Adrenal gland (tissue), 12 donors: ENCODE measurements around the gene RASA2. TPM values are rescaled to one million over a fixed set of nuclear protein-coding genes. Genes with fewer than 3 reads are reported as not detected.
A peak's percentile ranks its signal among the peaks of the same experiment; 100 is the strongest.
"Not testable (repeated sequence)": the region's sequence is repeated elsewhere in the genome, so short reads cannot be mapped to it uniquely, and the experiment has no call there.

Experiments
- DNase-seq, 7 donors: peaks; one replicate each; pipeline ENCODE4 v3.0.0-alpha.2; 2019 to 2020
- H3K27ac ChIP-seq, 5 donors: fragments of 200-600 bp; sonication (generic) in 4 of 5; 1 replicate in 3 of 5; 2 replicates in 2 of 5; pipeline versions ENCODE4 v1.5.1 to v1.8.0; 2016 to 2020; ENCODE audit warnings: mild to moderate bottlenecking in 1 of 5
- H3K27me3 ChIP-seq: fragments of 200-600 bp; 2 replicates; pipeline ENCODE4 v1.8.0; 2021
- H3K36me3 ChIP-seq, 2 donors: fragments of 200-600 bp; replicated peaks in 1 of 2; 1 replicate in 1 of 2; 2 replicates in 1 of 2; pipeline versions ENCODE4 v1.5.1 to v1.8.0; 2018 to 2022
- H3K4me1 ChIP-seq, 2 donors: fragments of 200-600 bp; replicated peaks in 1 of 2; 1 replicate in 1 of 2; 2 replicates in 1 of 2; pipeline versions ENCODE4 v1.5.1 to v1.8.0; 2018 to 2021
- H3K4me3 ChIP-seq, 4 donors: fragments of 200-600 bp; sonication (generic) in 3 of 4; one replicate each; pipeline ENCODE4 v1.5.1; 2016 to 2018
- H3K9me3 ChIP-seq, 3 donors: fragments of 200-600 bp; sonication (generic) in 1 of 3; replicated peaks in 1 of 3; 1 replicate in 2 of 3; 2 replicates in 1 of 3; pipeline versions ENCODE4 v1.5.1 to v1.8.0; 2016 to 2021
- POLR2A ChIP-seq, 2 donors: fragments of 450-650 bp; IDR thresholded peaks; one replicate each; pipeline ENCODE4 v1.6.1; 2017; ENCODE audit warnings: antibody characterized with exemption in 2 of 2, mild to moderate bottlenecking in 2 of 2, moderate library complexity in 1 of 2
- WGBS, 4 donors: extraction: QIAGEN DNeasy Blood & Tissue Kit in 2 of 4; methylation state at CpG; one replicate each; pipeline versions ENCODE4 v1.1.5 to v1.1.7; 2013 to 2017; 5-methylcytosine and 5-hydroxymethylcytosine counted together
- intact Hi-C, 2 donors: fragments of 100-400 bp; cut with DNase I; formaldehyde crosslinking; loops; one replicate each; pipeline versions ENCODE4 v1.14.1 to v1.15.0; 2022 to 2023
- polyA plus RNA-seq, 3 donors: library from polyadenylated mRNA; stranded (reverse); fragments of 200-250 nt in 2 of 3; fragments of 350-450 nt in 1 of 3; fragmentation: Illumina TruSeq in 1 of 3; extraction: RNeasy Lipid Tissue Mini Kit (QIAGEN cat#74804) in 1 of 3; gene quantifications; one replicate each; pipeline ENCODE4 v1.2.3, GENCODE V29; 2013 to 2014
- total RNA-seq, 9 donors: library from RNA; depleted of rRNA in 4 of 9; stranded (reverse); fragments of >200 nt in 4 of 9; fragments of 120-200 nt in 1 of 9; fragmentation: NEBNext Ultra II Directional in 1 of 9; extraction: Animal tissue kit (Norgen Biotek cat#: 25700) in 1 of 9; gene quantifications; one replicate each; pipeline versions ENCODE4 v1.1.0 to v1.2.4, GENCODE V29; 2013 to 2023
- TF ChIP-seq, protein P1 (sequence below), 6 experiments: fragments of 450-650 bp in 4 of 6; fragments of 200-600 bp in 2 of 6; sonication (generic) in 1 of 6; IDR thresholded peaks; 1 replicate in 5 of 6; 2 replicates in 1 of 6; pipeline versions ENCODE4 v1.5.1 to v1.8.0; 2016 to 2021; ENCODE audit warnings: antibody characterized with exemption in 6 of 6, mild to moderate bottlenecking in 2 of 6, moderate library complexity in 1 of 6
- donor health status: healthy with polysubstance abuse.
- donor health status: Bipolar disorder and iron deficiency.
- donor health status: DM: yes; HTN: yes; CAD: no.
- donor health status: DM: no; HTN: no; CAD: no.
- donor health status: DM: no; HTN: no; CAD: no.
- donor health status: DM: yes; HTN: yes; CAD: no.

RASA2 gene
- total and polyA plus RNA-seq, 12 donors = 5.7 to 52.5 (median 10.2) TPM

DNA sequence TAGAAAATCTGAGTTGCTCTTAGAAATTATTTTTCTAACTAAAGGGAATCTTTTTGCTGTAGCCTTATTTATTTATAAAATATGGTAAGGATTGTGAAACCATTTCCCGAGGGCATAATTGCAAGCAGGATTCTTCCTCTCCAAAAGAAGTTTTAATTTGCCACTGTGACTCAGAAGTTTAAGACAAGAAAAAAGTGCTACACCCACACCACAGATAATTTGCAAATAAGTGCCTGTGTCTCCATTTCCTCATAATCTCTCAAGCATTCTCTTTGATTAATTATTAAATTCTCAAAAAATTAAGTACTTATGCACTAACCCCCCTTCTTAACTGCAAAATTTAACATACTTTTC lies 43.6 kb downstream of the RASA2 start:
- H3K27ac ChIP-seq = peak overlapping the region in 4 of 5 donors; percentile 20 to 33 (median 28)
- no peak overlapping the region for H3K4me3 ChIP-seq
- 16 to 31% (median 25%) methylated on average over 1 of the region's 1 CpG for WGBS, 4 donors
- H3K4me1 ChIP-seq = peaks cover 27 to 31% of the 10 kb centered on the region in 2 donors
- TF ChIP-seq, protein P1, sequence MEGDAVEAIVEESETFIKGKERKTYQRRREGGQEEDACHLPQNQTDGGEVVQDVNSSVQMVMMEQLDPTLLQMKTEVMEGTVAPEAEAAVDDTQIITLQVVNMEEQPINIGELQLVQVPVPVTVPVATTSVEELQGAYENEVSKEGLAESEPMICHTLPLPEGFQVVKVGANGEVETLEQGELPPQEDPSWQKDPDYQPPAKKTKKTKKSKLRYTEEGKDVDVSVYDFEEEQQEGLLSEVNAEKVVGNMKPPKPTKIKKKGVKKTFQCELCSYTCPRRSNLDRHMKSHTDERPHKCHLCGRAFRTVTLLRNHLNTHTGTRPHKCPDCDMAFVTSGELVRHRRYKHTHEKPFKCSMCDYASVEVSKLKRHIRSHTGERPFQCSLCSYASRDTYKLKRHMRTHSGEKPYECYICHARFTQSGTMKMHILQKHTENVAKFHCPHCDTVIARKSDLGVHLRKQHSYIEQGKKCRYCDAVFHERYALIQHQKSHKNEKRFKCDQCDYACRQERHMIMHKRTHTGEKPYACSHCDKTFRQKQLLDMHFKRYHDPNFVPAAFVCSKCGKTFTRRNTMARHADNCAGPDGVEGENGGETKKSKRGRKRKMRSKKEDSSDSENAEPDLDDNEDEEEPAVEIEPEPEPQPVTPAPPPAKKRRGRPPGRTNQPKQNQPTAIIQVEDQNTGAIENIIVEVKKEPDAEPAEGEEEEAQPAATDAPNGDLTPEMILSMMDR (IDR thresholded peaks at IDR 0.05) = no peak
- TF ChIP-seq POLR2A (IDR thresholded peaks at IDR 0.05) = no peak
- no peaks in the 10 kb centered on the region for H3K27me3 ChIP-seq
- intact Hi-C loops = no loop called here
- DNase-seq = no peak
- H3K9me3 ChIP-seq = no peaks in the 10 kb centered on the region
- no peaks in the 10 kb centered on the region for H3K36me3 ChIP-seq

DNA sequence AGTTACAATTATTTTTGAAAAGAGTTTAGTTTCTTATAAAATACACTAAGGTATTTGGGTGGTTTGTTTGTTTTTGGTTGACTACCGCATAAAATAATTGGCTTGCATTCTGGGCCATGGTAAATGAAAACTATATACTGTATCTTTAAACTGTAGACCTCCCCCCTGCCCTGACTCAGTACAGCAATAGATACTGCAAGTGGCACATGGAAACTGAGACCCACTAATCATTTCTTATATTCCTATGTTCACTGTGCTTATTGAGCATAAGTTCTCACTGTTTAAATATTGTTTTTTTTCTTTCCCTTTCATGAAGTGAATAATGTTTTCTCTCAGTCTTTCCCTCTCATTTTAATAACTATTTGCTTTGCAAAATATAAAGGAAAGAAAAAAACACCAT lies 45.8 kb downstream of the RASA2 start:
- Histone ChIP-seq H3K9me3 (no peaks in the 10 kb centered on the region), H3K27me3 (no peaks in the 10 kb centered on the region), H3K4me3 (no peak overlapping the region), H3K27ac (no peak overlapping the region), H3K4me1 (peaks cover 26 to 39% of the 10 kb centered on the region in 2 donors), H3K36me3 (no peaks in the 10 kb centered on the region)
- intact Hi-C loops = no loop called here
- TF ChIP-seq POLR2A (IDR thresholded peaks at IDR 0.05) = no peak
- TF ChIP-seq, protein P1 (IDR thresholded peaks at IDR 0.05) = no peak
- 98 to 100% (median 98%) methylated on average over 1 of the region's 1 CpG for WGBS, 4 donors
- no peak for DNase-seq

DNA sequence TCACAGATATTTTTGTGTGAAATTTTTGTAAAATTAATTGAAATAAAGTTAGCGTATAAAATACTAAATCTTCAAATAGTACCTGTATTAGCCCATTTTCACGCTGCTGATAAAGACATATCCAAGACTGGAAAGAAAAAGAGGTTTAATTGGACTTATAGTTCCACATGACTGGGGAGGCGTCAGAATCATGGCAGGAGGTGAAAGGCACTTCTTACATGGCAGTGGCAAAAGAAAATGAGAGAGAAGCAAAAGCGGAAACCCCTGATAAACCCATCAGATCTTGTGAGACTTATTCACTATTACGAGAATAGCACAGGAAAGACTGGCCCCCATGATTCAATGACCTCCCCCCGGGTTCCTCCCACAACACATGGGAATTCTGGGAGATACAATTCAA lies 49.2 kb downstream of the RASA2 start:
- WGBS, 4 donors = 96 to 99% (median 97%) methylated on average over 6 of the region's 6 CpGs
- H3K36me3 ChIP-seq, H3K4me3 ChIP-seq, H3K27ac ChIP-seq, DNase-seq, intact Hi-C loops, H3K9me3 ChIP-seq, H3K27me3 ChIP-seq: not testable (repeated sequence)
- H3K4me1 ChIP-seq = peaks cover 22 to 44% of the 10 kb centered on the region in 2 donors

DNA sequence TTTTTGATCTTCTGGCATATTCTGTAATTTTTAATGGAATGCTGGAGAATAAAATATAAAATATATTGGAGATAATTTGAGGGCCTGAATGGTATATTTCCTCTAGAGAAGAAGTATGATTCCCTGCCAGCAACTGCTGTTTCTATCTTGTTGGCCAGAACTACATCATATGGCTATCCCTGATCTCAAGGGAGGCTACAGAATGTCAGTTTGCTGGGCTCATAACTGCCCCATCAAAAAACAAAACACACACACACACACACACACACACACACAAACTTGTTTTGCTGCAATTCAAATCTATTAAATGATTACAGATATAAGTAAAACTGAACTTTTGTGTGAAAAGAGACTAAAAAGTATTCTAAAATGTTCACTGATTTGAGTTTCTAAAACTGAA lies 51.0 kb downstream of the RASA2 start:
- TF ChIP-seq POLR2A (IDR thresholded peaks at IDR 0.05) = no peak
- no peak for DNase-seq
- H3K27me3 ChIP-seq = no peaks in the 10 kb centered on the region

DNA sequence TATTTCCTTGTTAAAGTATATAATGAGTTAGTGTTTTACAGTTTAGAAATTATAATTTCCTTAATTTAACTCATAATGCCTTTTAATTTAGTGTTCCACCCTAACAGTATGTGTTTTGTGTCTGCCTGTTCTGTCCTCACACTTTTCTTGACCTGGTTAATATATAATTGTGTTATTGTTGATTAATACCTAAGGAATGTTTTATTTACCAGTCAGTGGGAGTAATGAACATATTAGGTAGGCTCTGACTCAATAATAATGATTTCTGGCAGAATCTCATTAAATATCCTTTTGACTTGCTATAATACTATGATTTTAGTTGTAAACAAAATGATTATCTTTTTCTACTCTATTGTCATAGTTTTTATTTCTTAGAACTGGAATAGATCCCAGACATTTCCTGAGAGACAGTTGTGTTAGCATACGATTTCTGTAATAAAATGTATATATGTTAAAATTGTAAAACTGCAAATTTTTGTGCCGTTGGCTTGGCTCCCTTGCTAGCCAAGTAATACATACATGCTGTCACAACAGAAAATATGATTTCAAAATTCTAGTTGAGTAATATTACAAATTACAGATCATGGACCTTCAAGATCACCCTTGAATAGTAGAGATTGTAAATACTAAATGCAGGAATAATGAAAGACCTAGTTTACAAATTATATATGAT lies 51.9 kb downstream of the RASA2 start:
- TF ChIP-seq, protein P1 (IDR thresholded peaks at IDR 0.05) = no peak
- no peak for TF ChIP-seq POLR2A (IDR thresholded peaks at IDR 0.05)
- H3K4me1 ChIP-seq = peaks cover 20 to 42% of the 10 kb centered on the region in 2 donors
- no peak overlapping the region for H3K4me3 ChIP-seq
- no peaks in the 10 kb centered on the region for H3K27me3 ChIP-seq
- intact Hi-C loops = no loop called here
- 44 to 65% (median 50%) methylated on average over 2 of the region's 2 CpGs for WGBS, 4 donors
- DNase-seq = no peak
- H3K36me3 ChIP-seq = no peaks in the 10 kb centered on the region
- peak overlapping the region in 1 of 5 donors; percentile 0 for H3K27ac ChIP-seq
- no peaks in the 10 kb centered on the region for H3K9me3 ChIP-seq

More for the DNA sequence above, 51.0 kb downstream of the RASA2 start:
- Histone ChIP-seq H3K36me3 (no peaks in the 10 kb centered on the region), H3K27ac (peak overlapping the region in 2 of 5 donors; percentile 61 to 65), H3K9me3 (no peaks in the 10 kb centered on the region), H3K4me1 (peaks cover 26 to 46% of the 10 kb centered on the region in 2 donors), H3K4me3 (no peak overlapping the region)
- intact Hi-C loops = no loop called here
